GM18870 (cell line): ENCODE results near the gene SPI1.

Experiments
- ATAC-seq: cut with Tn5 transposase; IDR thresholded peaks from one replicate; pipeline ENCODE4 v1.9.1; 2021; ENCODE audit warnings: moderate library complexity; ENCODE audit not compliant: unreplicated experiment

SPI1 gene

DNA sequence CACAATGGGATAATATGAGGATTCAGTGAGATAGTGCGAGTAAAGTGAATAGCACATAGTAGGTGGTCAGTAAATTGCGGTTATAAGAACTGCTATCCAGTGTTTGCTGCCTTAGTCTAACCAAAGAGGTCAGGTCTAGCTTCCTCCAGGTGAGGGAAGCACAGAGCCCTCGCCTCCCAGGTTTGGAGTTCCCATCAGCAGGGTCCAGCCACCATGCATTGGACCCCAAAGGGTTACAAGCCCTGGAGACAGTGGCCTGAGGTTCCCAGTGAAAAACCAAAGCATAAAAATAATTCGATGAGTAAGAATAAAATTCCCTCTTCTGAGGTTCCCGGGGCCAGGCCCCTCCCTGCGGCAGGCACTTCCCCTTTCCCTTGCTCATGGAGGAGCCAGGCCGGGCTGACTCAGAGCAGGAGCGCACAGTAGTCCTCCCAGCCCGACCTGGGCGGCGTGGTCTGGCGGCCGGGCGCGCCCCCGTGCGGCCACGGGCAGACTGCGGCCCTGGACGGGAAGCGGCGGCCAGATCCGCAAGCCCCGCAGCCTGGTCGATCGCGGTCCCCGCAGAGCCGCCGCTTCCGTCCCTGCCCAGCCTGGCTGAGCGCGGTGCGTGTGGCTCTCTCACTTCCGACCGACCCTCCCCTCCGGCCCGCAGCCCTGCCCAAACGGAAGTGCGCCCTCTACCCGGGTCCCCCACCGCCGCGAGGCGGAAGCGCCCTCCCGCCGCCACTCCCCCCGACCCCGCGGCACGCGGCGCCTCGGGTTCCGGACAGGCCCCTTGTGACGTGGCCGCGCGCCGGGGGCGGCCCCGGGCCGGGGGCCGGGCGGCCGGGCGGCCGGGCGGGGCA is 29.6 kb upstream of the SPI1 start, which contains the start of gene SLC39A13:
TSS of gene SLC39A13 (plus strand) at position 845 of the 845 bp plus-strand sequence. CDS start 1,505 bp downstream, outside the sequence.
- peak; percentile 65 for ATAC-seq

DNA sequence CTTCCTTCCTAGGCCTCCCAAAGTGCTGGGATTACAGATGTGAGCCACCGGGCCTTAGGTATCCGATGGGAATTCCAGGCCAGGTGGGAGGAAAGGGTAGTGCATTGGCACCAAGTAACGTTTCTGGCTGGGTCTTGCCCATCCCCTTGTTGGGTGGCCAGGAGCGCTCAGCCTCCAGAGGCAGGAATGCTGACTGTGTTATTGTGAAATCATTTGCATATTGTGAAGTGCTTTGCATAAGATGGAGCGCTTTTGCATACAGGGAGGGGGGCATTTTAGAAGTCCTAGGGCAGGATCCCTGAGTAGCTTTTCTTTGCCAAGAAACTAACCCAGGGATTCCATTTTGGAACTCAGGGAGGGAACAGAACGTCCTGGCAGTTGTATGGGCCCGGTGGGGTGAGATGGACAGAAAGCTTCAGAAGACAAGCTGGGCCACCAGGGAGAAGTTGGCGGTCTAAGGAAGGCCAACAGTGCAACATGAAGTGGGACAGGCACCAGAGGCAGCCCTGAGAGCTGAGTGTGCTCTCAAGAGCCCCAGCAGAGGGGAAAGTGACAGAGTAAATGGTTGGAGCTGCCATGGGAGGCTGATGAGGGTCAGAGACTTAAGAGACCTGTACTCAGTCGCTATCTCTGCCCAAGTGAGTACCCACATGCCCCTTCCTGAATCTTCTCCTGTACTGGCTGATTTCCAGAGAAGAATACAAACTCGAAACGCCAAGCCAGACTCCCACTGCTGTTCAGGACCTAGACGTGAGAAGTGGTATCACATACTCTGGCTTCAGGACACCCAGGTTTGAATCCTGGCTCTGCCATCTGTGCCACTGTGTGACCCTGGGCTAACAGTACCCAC is 28.8 kb upstream of the SPI1 start:
- peak; percentile 1 for ATAC-seq

DNA sequence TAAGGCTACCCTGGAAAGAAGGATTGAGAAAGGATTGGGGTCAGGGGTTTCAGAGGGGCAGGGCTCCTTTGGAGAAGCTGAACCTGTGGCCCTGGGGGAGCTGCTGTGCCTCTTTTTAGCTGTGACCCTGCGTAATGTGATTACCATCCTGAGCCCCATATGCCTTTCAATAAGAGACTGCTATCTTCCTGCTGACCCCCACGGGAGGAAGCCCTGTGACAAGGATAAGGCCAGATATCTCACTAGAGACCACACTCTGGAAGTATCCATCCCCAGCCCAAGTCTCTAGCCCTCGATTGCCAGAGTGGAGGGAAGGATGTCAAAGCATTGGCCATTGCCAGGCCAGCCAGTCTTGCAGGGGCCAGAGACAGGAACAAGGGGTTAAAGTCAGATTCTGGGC is 25.2 kb upstream of the SPI1 start:
- no peak for ATAC-seq

DNA sequence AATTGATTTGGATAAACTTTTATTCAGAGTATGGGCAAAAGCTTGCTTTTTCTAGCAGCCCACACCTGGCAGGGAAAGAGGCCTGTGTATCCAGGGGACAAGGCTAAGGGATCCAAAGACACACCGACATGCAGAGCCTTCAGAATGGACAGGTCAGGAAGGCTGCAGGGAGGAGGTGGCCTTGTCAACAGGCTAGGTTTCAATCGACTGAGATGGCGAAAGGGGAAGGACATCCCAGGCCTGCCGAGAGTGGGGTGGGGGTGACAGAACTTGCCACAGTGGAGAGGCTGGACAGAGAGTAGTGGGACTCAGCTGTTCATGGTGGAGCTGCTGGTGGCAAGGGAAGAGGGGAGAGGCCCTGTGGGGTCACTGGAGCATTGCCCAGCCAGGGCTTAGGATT is 24.8 kb upstream of the SPI1 start:
- no peak for ATAC-seq

DNA sequence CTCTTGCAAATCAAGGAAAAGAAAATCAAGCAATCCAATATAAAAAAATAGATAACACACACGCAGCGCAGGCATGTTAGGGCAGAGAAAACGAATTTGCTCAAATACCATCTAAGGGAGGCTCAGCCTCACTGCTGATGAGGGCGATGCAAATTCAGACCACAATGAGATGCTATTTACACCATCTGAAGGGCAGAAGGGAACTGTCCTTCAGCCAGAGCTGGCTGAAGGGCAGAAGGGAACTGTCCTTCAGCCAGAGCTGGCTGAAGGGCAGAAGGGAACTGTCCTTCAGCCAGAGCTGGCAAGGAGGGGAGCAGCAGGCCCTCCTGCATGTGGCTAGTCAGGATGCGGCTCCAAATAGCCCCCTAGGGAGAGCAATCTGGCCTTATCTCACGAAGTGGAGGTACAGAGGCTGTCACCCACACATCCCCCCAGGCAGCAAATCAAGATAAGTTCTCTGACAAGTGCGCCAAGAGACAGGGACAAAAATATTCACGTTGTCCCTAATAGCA is 22.5 kb upstream of the SPI1 start:
- ATAC-seq, result peak; percentile 77

DNA sequence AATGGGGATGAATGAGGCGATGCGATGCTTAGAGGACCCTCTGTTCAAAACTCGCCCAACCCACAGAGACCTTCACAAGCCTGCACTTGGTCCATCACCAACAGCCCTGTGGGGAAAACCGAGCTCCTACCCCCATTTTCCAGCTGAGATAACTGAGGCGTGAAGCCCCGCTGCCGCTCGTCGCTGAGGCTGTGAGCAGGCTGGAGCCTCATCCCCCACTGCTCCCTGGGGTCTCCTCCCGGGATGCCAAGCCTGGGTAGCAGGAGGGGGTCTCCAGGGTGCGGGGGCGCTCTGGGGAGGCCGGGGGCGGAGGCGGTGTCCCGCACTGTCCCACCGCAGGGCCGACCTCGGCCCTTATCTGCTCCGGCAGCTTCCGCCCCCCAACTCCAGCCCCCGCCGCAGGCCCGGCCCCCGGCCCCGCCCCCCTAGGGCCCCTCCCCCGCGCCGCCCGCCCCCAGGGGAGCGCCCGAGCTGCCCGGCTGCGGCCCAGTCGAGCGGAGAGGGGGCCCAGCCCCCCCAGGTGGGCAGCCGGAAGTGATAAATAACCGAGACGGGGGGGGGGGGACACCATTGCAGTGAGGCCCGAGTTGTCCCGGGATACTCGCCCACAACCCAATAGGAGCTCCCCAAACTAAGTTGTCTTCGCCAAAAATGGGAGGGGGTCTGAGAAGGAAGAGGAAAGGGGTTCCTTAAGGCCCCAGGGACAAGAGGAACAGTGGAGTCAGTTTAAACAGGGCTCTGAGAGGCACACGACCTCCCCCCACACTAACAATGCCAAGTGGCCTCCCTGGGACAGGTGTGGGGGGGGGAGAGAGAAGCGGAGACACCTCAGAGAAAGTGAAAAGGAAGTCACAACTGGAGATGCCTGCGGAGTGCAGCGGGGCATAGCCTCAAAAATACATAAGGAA is 21.8 kb upstream of the SPI1 start:
- peak; percentile 31 for ATAC-seq

DNA sequence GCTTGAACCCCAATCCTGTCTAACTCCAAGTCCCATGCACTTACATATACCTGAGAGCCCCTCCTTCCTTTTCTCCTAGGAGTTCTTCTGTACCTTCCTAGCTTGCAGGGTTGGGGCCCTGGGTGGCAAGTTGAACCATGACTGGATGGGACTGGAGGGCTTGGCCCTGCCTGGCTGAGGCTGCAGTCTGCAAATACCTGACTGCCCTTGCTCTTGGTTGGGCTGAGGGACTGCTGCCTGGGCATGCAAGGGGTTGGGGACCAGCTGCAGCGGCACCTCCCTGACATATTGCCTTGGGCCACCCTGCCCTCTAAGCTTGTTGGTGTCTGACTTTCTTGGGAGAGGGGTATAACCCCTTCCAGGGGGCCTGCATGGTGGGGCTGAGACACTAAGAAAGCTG is 20.2 kb upstream of the SPI1 start:
- no peak for ATAC-seq

DNA sequence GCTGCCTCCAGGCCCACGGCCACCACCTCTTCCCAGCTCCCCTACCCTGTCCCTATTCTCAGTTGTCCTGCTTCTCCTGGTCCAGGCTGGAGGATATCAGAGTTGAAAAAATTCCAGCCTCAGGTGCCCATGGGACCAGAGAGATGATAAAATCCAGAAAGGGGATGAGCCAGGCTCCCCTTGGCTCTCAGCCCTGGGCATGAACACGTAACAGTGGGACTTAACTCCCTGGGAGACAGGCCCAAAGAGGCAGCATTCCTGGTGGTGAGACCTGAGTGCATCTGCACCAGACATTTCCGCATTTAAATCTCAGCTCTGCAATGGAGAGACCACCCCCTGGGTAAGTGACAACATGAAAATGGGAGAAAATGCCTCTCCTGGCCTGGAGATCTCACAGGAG is 19.7 kb upstream of the SPI1 start:
- ATAC-seq, result no peak

DNA sequence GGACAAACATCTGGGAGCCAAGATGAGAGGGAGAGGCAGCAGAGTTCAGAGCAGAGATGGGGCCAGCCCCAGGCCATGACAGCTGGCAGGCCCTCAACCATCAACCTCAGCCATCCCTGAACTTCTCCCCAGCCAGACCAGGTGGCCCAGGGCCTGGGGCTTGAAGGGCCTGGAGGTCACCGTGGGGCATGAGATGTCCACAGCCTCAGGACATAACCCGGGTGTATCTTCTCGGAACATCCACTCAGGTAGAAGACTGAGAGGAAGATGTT is 17.6 kb upstream of the SPI1 start:
- ATAC-seq, result no peak

DNA sequence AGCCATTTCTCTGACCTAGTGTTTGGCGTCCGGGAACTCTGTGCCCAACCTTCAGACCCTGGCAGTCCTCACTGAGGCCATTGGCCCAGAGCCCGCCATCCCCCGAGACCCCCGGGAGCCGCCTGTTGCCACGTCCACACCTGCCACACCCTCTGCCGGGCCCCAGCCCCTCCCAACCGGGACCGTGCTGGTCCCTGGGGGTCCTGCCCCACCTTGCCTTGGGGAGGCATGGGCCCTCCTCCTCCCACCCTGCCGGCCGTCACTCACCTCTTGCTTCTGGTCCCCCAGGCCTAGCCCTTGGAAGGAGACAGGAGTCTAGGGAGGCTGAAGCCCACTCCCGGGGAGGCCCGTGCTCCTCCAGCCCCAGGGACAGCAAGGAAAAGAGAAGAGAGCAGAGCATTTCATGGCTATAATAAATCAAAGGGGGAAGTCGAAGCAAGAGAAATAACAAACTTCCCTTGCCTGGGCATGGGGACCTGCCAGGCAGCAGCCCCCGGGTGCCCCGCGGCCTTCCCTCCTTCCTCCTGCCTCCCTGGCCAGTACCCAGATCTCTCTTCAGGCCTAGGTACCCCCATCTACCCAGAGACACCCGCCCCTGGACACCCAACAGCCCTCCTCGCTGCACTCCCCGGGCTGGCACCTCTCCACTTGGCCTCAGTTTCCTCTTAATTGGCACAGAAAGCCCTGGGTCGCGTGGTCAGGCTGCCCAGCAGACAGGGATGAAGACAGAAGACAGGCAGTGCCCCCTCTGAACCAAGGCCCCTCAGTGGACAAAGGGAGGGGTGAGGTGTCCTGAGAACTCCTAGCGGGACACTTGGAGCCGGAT is 17.1 kb upstream of the SPI1 start:
- ATAC-seq, result no peak

DNA sequence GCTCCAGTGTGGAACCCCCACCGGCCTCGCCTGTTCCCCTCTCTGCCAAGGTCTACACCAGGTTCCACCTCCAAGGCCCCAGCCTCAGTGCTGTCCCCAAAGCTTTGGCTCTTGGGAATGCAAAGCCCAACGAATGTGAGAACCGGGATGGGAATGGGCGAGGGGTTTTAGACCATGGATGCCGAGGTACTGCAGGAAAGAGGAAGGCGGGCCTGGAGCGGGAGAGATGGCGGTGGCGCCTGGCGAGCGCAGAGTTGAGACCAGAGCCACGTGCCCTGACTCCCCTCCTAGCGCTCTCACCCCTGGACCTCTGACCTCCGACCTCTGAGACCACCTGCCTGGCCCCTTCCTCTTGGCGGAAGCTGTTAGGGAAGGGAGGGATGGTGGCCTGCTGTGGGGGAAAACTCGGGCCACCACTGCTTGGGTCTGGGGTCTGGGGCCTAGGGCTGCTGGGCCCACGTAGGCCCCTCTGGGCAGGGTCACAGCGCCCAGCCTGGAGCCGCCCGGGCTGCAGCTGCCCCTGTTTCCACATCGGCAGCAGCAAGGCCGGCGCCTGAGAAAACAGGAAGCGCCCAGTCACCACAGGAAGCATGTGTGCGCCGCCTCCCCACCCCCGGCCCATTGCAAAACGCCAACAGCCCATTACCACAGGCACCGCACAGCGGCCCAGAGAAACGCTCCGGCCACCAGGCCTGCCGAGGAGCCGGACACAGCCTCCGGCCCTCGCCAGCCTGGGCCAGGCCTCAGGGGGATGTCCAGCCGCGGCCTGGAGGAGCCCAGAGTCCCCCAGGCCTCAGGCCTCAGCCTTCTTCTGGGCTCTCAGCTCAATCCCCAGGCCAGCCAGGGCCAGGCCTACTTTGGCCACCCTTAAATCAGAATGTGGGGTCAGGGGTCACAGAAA is 16.2 kb upstream of the SPI1 start:
- no peak for ATAC-seq

DNA sequence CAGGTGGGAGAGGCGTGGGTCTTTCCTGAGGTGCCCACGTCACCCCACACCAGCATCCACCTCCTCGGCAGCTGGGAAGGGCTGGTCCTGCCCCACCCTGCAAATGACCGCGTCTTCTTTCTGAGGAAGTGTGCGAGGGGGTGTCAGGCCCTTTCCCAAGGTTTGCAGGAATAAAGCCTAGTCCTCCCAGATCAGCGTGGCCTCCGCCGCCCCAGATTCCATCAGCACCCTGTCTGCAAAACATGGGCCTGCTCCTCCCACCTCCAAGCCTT is 15.6 kb upstream of the SPI1 start:
- no peak for ATAC-seq

DNA sequence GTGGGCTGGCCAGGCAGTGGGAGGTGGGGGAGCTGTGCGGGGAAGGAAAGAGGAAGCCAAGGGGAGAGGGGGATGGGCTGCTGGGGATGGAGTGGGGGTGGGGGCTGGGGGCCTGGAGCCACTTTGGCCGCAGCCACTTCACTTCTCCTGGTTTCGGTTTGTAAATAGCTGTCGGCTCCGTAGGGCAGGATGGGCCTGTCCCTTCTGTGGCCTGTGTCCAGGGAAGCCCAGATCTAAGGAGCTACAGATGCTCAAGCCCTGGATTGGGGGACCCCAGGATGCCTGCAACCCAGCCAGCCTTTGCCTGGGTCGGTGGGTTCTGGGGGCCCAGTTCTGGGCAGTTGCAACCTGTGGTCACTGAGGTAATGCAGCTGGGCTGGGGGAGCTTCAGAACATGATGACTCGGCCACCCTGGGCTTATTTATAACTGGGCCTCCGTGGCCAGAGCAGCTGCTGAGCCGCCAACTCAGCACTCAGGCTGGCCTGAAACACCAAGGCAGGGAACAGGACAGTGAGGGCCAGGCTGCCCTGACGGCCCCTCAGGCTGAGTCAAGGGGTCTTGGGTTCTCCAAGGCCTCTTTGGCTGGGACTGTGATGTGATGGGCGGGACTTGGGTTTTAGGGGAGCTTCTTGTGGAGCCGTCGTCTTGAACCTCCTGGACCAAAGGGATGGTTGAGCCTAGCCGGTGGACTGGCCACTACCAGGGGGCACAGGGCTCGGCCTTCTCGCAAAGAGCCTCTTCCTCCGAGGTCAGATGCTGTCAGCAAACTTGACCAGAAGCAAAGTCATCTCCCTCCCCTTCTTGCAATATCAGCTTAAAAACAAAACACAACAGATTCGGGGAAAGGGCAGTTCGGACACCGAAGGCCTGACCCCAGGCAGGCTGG is 15.1 kb upstream of the SPI1 start:
- no peak for ATAC-seq

DNA sequence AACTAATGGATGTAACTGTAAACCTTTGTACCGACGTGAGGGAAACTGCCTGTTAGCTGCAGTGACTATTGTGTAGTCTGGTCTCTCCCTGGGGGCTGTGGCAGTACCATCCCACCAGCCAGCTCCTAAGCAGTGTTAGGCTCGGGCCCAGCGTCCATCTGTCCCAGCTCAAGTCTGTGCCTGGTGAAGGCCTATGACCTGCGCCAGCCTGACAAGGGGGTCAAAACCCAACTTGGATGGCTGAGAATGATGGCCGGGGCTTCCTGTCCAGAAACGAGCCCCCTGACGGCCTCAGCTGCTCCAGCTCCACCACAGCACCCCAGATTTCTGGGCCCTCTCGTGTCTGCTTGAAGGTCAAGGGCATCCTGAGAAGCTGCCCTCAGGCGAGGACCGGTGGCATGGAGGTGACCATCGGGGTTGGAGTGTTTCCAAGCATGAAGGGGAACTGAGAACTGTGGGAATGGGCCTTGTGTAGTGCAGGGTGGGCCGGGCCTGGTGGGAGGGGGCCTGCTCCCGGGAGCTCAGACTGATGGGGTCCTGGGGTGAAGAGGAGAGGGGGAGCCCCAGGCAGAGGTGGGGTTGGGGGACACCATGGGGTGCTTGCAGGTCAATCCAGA is 14.3 kb upstream of the SPI1 start:
- no peak for ATAC-seq

DNA sequence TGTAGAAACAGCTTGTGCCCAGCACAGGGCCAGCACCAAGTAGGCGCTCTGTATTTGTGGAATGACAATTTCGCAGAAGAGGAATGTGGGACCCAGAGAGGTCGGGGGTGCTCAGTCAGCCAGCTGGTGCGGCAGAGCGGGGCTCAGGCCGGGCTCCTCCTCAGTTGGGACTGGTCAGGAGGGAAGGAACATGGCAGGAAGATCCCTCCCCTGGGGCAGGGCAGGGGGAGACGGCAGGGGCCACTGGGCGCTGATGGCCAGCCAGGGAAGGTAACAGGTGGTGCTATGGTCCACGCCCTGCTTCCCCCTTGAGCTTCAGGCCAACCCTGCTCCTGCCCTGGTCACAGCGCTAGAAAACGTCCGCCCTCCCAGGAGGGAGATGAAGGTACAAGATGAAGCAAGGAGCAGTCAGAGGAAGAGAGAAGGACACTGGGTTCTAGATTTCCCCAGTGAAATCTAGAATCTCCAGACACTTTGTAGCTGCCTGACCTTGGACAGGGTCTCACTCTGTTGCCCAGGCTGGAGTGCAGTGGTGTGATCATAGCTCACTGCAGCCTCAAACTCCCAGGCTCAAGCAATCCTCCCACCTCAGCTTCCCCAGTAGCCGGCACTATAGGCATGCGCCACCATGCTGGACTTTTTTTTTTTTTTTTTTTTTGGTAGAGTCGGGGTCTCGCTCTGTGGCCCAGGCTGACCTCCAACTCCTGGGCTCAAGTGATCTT is 13.5 kb upstream of the SPI1 start:
- no peak for ATAC-seq

DNA sequence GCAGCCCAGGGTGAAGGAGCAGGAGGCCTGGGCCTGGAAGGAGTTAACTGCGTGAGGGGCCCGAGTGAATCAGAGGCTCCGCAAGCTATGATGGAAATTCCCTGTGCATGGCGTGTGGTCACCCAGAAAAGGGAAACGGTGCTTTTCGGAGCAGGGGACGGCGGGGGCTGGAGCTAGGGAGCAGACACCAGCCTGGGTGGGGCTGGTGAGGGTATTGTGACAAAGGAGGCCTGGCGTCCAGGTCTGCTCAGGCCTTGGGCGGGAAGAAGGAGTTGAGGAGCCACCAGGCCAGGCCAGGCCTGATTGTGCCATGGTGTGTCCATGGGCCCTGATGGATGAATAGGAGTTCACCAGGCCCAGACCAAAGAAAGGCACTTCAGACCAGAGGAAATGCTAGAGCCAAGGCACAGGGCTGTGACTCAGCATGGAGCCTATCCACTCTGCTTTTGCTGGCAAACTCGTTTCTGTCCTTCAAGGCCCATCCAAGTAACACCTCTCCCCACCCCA is 12.8 kb upstream of the SPI1 start:
- no peak for ATAC-seq

DNA sequence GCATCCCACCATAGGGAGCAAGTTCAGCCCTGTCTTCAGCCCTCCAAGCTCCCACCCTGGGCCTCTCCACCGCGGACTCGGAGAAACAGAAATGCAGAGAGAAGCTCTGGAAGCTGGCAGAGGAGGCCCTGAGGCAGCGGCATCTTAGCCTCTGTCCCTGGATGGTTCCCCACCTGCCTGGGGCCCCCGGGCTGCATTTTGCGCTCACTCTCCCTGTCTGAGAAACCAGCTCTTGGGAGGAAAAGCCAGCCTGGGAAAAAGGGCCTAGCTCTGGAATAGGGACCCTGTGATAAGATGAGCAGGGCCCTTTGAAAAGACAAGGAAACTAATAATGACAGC is 12.0 kb upstream of the SPI1 start:
- ATAC-seq, result no peak
